K562 (cell line): ENCODE results near the gene AKNA. TPM values are rescaled to one million over a fixed set of nuclear protein-coding genes. Genes with fewer than 3 reads are reported as not detected.
"Not testable (repeated sequence)": the region's sequence is repeated elsewhere in the genome, so short reads cannot be mapped to it uniquely, and the experiment has no call there.

ENCODE experiments used
- ATAC-seq: fragments of 200-7000 bp; cut with Tn5 transposase; 3 replicates; pipeline ENCODE4 v1.9.1; 2020; ENCODE audit warnings: moderate library complexity
- BruUV-seq: library from RNA; stranded (reverse); fragments of 400-500 nt; replicated peaks from 2 replicates; lab custom pipeline; 2021; lab: Mats Ljungman, UMichigan
- CTCF ChIA-PET: fragments of 300-600 bp; formaldehyde crosslinking; extraction: SDS; loops from one replicate; lab custom pipeline; 2021; ENCODE audit warnings: low intra/inter-chr PET ratio; lab: Yijun Ruan, JAX
- POLR2A ChIA-PET: fragments of 300-600, 350-650 bp; sonication (Branson Sonifier 250); formaldehyde crosslinking; extraction: SDS; loops from one replicate; lab custom pipeline; 2021; ENCODE audit warnings: antibody characterized with exemption, inconsistent platforms; lab: Yijun Ruan, JAX
- DNase-seq, 4 experiments: peaks; one replicate each; pipeline versions ENCODE4 v3.0.0 to v3.0.0-alpha.2; 2011 to 2018; ENCODE audit warnings: low spot score in 3 of 4, mixed read lengths in 3 of 4; ENCODE audit errors: extremely low read depth in 1 of 4
- FAIRE-seq: peaks from 2 replicates; lab custom pipeline; 2011; peaks lifted over from hg19 to GRCh38; lab: Jason Lieb, UNC
- H2AFZ ChIP-seq: 2 replicates; pipeline ENCODE4 v1.6.0; 2011; ENCODE audit warnings: low read depth, low read length, control low read depth, inconsistent platforms
- H3K27ac ChIP-seq: fragments of 200-600 bp; 3 replicates; pipeline ENCODE4 v1.8.0; 2011; ENCODE audit warnings: low read depth, mild to moderate bottlenecking, control low read depth, inconsistent platforms, low read length, moderate library complexity, mixed read lengths; ENCODE audit errors: extremely low read depth
- H3K27me3 ChIP-seq, 2 experiments: fragments of 300-600 bp in 1 of 2; 2 replicates in 1 of 2; 3 replicates in 1 of 2; pipeline versions ENCODE4 v1.6.0 to v1.8.0; 2011; ENCODE audit warnings: inconsistent platforms in 2 of 2, low read length in 2 of 2, mild to moderate bottlenecking in 1 of 2, mixed read lengths in 1 of 2, moderate library complexity in 1 of 2; ENCODE audit not compliant: control insufficient read depth in 2 of 2, insufficient read depth in 2 of 2
- H3K36me3 ChIP-seq: fragments of 300-600 bp; 3 replicates; pipeline ENCODE4 v1.8.0; 2011; ENCODE audit warnings: mild to moderate bottlenecking, low read length, inconsistent platforms; ENCODE audit not compliant: control insufficient read depth, insufficient read depth
- H3K4me1 ChIP-seq, 2 experiments: fragments of 200-600 bp in 1 of 2; replicated peaks in 1 of 2; 2 replicates in 1 of 2; 3 replicates in 1 of 2; pipeline versions ENCODE4 v1.5.1 to v1.8.0; 2011; ENCODE audit warnings: inconsistent platforms in 2 of 2, low read length in 2 of 2, mild to moderate bottlenecking in 1 of 2, mixed read lengths in 1 of 2, moderate library complexity in 1 of 2; ENCODE audit not compliant: control insufficient read depth in 2 of 2, insufficient read depth in 2 of 2
- H3K4me2 ChIP-seq: 2 replicates; pipeline ENCODE4 v1.6.1; 2011; ENCODE audit warnings: low read length, control low read depth, inconsistent platforms, mixed read lengths; ENCODE audit not compliant: insufficient read depth
- H3K4me3 ChIP-seq: fragments of 200-600 bp; sonication (generic), shearing (Covaris generic); 2 replicates; pipeline ENCODE4 v1.5.1; 2016; ENCODE audit warnings: control low read depth, inconsistent platforms
- H3K79me2 ChIP-seq: fragments of 200-600 bp; 3 replicates; pipeline ENCODE4 v1.8.0; 2011; ENCODE audit warnings: low read length, inconsistent platforms; ENCODE audit not compliant: control insufficient read depth, insufficient read depth
- H3K9ac ChIP-seq, 2 experiments: 2 replicates each; pipeline versions ENCODE4 v1.6.0 to v1.6.1; 2011; ENCODE audit warnings: low read depth in 2 of 2, low read length in 2 of 2, control low read depth in 1 of 2, inconsistent platforms in 1 of 2, mild to moderate bottlenecking in 1 of 2, mixed read lengths in 1 of 2; ENCODE audit not compliant: insufficient read depth in 1 of 2
- H3K9me1 ChIP-seq: one replicate; pipeline ENCODE4 v1.6.0; 2011; ENCODE audit warnings: inconsistent platforms, mild to moderate bottlenecking, low read length, moderate library complexity; ENCODE audit not compliant: control insufficient read depth, insufficient read depth
- H3K9me3 ChIP-seq: replicated peaks from 2 replicates; pipeline ENCODE4 v1.5.1; 2011; ENCODE audit warnings: low read depth, low read length, inconsistent platforms; ENCODE audit not compliant: control insufficient read depth, insufficient read depth
- H4K20me1 ChIP-seq: replicated peaks from 2 replicates; pipeline ENCODE4 v1.6.1; 2011; ENCODE audit warnings: low read length, inconsistent platforms, mixed read lengths; ENCODE audit not compliant: control insufficient read depth, insufficient read depth
- WGBS: fragments of 100-300 bp; shearing (Covaris generic); methylation state at CpG from one replicate; pipeline ENCODE4 v1.1.6; 2016; ENCODE audit warnings: low coverage, mixed read lengths; ENCODE audit not compliant: insufficient coverage; ENCODE audit errors: missing lambda C conversion rate; 5-methylcytosine and 5-hydroxymethylcytosine counted together
- in situ Hi-C: fragments of 300-500 bp; cut with MboI; formaldehyde crosslinking; loops from 4 replicates; pipeline ENCODE4 v1.15.0; 2018; ENCODE audit warnings: inconsistent platforms, mixed read lengths
- intact Hi-C: fragments of 100-400 bp; cut with micrococcal nuclease; formaldehyde crosslinking; loops from 2 replicates; pipeline ENCODE4 v1.14.2; 2022
- polyA plus RNA-seq, 8 experiments: library from polyadenylated mRNA; depleted of rRNA in 4 of 8; stranded (reverse) in 5 of 8; unstranded in 3 of 8; fragments of >200 nt; fragmentation: Nextera tagmentation in 2 of 8; fragmentation: Illumina TruSeq in 1 of 8; extraction: Ambion mirVana in 2 of 8; extraction: Trizol in 1 of 8; gene quantifications; 2 replicates each; pipeline versions ENCODE4 v1.2.1 to v1.2.3, GENCODE V29; 2011 to 2014; ENCODE audit warnings: inconsistent platforms in 1 of 8, missing spikeins in 1 of 8
- total RNA-seq, 7 experiments: library from RNA; depleted of rRNA in 6 of 7; stranded (reverse); fragments of >200 nt in 6 of 7; fragmentation: Illumina TruSeq in 2 of 7; extraction: Trizol in 2 of 7; gene quantifications; 2 replicates each; pipeline versions ENCODE4 v1.2.1 to v1.2.3, GENCODE V29; 2011 to 2021; ENCODE audit warnings: low replicate concordance in 1 of 7

The AKNA gene
- total and polyA plus RNA-seq, 9 of the 15 experiments (the other 6 are each of a cell fraction or from before 2014, with no cell fraction given): 0.29 to 20.5 (median 3.9) TPM

GRCh38 chr9:114322831-114323531, 64.8 kb downstream of the AKNA start, which contains the start of gene ORM1:
ORM1 (plus strand) TSS chr9:114323098; CDS start chr9:114323134, 36 bp downstream.
- peak; percentile 8; the same call in 2 of the 3 replicates for ATAC-seq
- H4K20me1 ChIP-seq, H3K9me1 ChIP-seq, BruUV-seq, DNase-seq, H3K9me3 ChIP-seq, H2AFZ ChIP-seq, intact Hi-C loops, H3K4me2 ChIP-seq, H3K9ac ChIP-seq, H3K4me1 ChIP-seq, FAIRE-seq, H3K36me3 ChIP-seq, H3K79me2 ChIP-seq, CTCF ChIA-PET, in situ Hi-C loops, H3K4me3 ChIP-seq, H3K27ac ChIP-seq: not testable (repeated sequence)
- POLR2A ChIA-PET: interaction anchor here (0.7 kb wide), 1 partner anchor 18 kb away, joined by 4 read pairs; no protein-coding TSS in a partner anchor
- 0% methylated on average over 2 of the region's 15 CpGs for WGBS
- peaks cover 17 to 42% of the 10 kb centered on the region in 2 experiments; a peak in 4 of 5 replicates for H3K27me3 ChIP-seq

GRCh38 chr9:114322160-114322818, 65.5 kb downstream of the AKNA start:
- FAIRE-seq, H3K9me3 ChIP-seq, ATAC-seq, BruUV-seq, H3K27ac ChIP-seq, H3K4me3 ChIP-seq, DNase-seq, H3K4me2 ChIP-seq, H3K4me1 ChIP-seq, in situ Hi-C loops, H2AFZ ChIP-seq, H3K36me3 ChIP-seq, POLR2A ChIA-PET, intact Hi-C loops, CTCF ChIA-PET, H3K9ac ChIP-seq, H3K79me2 ChIP-seq, H4K20me1 ChIP-seq, H3K9me1 ChIP-seq: not testable (repeated sequence)
- 1% methylated on average over 9 of the region's 12 CpGs for WGBS
- H3K27me3 ChIP-seq: peaks cover 11 to 35% of the 10 kb centered on the region in 2 experiments; a peak in 4 of 5 replicates
